ENCODE results near the gene IQSEC1. TPM values are rescaled to one million over a fixed set of nuclear protein-coding genes. Genes with fewer than 3 reads are reported as not detected.

Gene IQSEC1
- total and polyA plus RNA-seq, 2 of the 8 experiments (the other 6 are each of a cell fraction or from before 2014, with no cell fraction given): 6.8 to 28.8 TPM

- 83% methylated on average over 20 of the region's 20 CpGs; no CpG with 5 or more reads in 1 of the 2 experiments for WGBS, 2 experiments (ENCODE audit: extremely low coverage in 1 of 2, insufficient coverage in 1 of 2, insufficient read length in 1 of 2, insufficient replicate concordance in 2 of 2, low coverage in 1 of 2, low lambda C conversion rate in 2 of 2, missing lambda C conversion rate in 1 of 2)
- no peak for FAIRE-seq
- Histone ChIP-seq H2BK120ac (replicated peaks; ENCODE audit: low read depth, low read length) (no peak overlapping the region), H3K4me3 (ENCODE audit: extremely low read depth in 1 of 4, insufficient read depth in 2 of 4, low read depth in 3 of 4, low read length in 4 of 4) (no peak overlapping the region), H3K4me2 (ENCODE audit: insufficient read depth in 1 of 2, low read depth in 2 of 2, low read length in 2 of 2) (no peak overlapping the region), H2BK5ac (ENCODE audit: low read depth, low read length) (no peak overlapping the region), H3K18ac (ENCODE audit: extremely low read depth, low read length) (no peak overlapping the region), H3K36me3 (ENCODE audit: control insufficient read depth in 2 of 4, insufficient read depth in 4 of 4, low read length in 3 of 4) (no peaks in the 10 kb centered on the region), H3K4me1 (replicated peaks in 1 of 4; ENCODE audit: control insufficient read depth in 3 of 4, insufficient read depth in 4 of 4, low read length in 3 of 4) (no peaks in the 10 kb centered on the region; a peak in 1 of 7 replicates), H2AK5ac (ENCODE audit: low read depth, low read length) (no peak overlapping the region), H2AFZ (ENCODE audit: low read length) (no peak overlapping the region), H2BK12ac (ENCODE audit: low read depth, low read length) (no peak overlapping the region), H3K14ac (ENCODE audit: insufficient read length) (no peak overlapping the region), H4K8ac (ENCODE audit: extremely low read depth, insufficient read depth, low read length) (no peak overlapping the region), H3K27me3 (replicated peaks in 1 of 4; ENCODE audit: control insufficient read depth in 3 of 4, extremely low read depth in 1 of 4, insufficient read depth in 3 of 4, low read length in 3 of 4) (no peaks in the 10 kb centered on the region), H4K5ac (ENCODE audit: insufficient read length, low read depth, low read length) (no peak overlapping the region), H3K23me2 (ENCODE audit: low read depth, low read length) (peaks cover 3% of the 10 kb centered on the region; the same call in 1 of the 2 replicates), H3K9ac (replicated peaks in 1 of 4; ENCODE audit: extremely low read depth in 1 of 4, low read depth in 3 of 4, low read length in 3 of 4) (no peak overlapping the region), H3K56ac (replicated peaks; ENCODE audit: insufficient read length, low read depth, low read length) (no peak overlapping the region), H3K4ac (replicated peaks; ENCODE audit: insufficient read length, low read depth, low read length) (no peak overlapping the region), H3K79me2 (ENCODE audit: control insufficient read depth in 1 of 2, insufficient read depth in 2 of 2, low read length in 2 of 2) (no peaks in the 10 kb centered on the region), H3K27ac (ENCODE audit: low read depth, low read length) (no peak overlapping the region), H3K9me3 (ENCODE audit: insufficient read depth in 2 of 2, low read depth in 1 of 2, low read length in 1 of 2) (no peaks in the 10 kb centered on the region), H2BK20ac (ENCODE audit: low read length) (no peak overlapping the region), H4K91ac (replicated peaks; ENCODE audit: insufficient read length, low read length) (no peak overlapping the region), H3K23ac (ENCODE audit: insufficient read length) (no peak overlapping the region), H2BK15ac (ENCODE audit: low read length) (no peak overlapping the region), H4K20me1 (replicated peaks in 1 of 2; ENCODE audit: control insufficient read depth in 1 of 2, insufficient read depth in 2 of 2, low read length in 2 of 2) (peaks cover 0 to 3% of the 10 kb centered on the region in 2 experiments), H3K79me1 (ENCODE audit: low read depth, low read length) (no peaks in the 10 kb centered on the region)
- DNase-seq (ENCODE audit: low read depth in 1 of 2, low spot score in 2 of 2): no peak
- ChIA-PET CTCF (ENCODE audit: partially characterized antibody) (interaction anchor here (0.6 to 3.6 kb wide), 8 partner anchors 10 to 323 kb away, joined by 3 to 13 read pairs (median 4); no protein-coding TSS in a partner anchor), POLR2A (ENCODE audit: partially characterized antibody) (interaction anchor here (0.6 kb wide), 1 partner anchor 1026 kb away, joined by 4 read pairs; no protein-coding TSS in a partner anchor)
- no peak for TF ChIP-seq ATF3 (IDR thresholded peaks at IDR 0.05; ENCODE audit: insufficient read depth, low read depth, low read length)
- TF ChIP-seq SP4 (IDR thresholded peaks at IDR 0.05; ENCODE audit: low read length): no peak
- TF ChIP-seq SIN3A (conservative IDR thresholded peaks at IDR 0.05 in 1 of 2, IDR thresholded peaks at IDR 0.05 in 1 of 2; ENCODE audit: low read depth in 1 of 2, low read length in 2 of 2): no peak
- TF ChIP-seq BACH1 (IDR thresholded peaks at IDR 0.05; ENCODE audit: low read length): no peak
- TF ChIP-seq ATF2 (IDR thresholded peaks at IDR 0.05; ENCODE audit: low read length): no peak
- TF ChIP-seq GTF2F1 (IDR thresholded peaks at IDR 0.05; ENCODE audit: borderline replicate concordance, low read depth, low read length): no peak
- no peak for TF ChIP-seq BCL11A (IDR thresholded peaks at IDR 0.05; ENCODE audit: low read depth in 2 of 2, low read length in 2 of 2)
- no peak for TF ChIP-seq MAX (IDR thresholded peaks at IDR 0.05)
- TF ChIP-seq JUND (IDR thresholded peaks at IDR 0.05; ENCODE audit: low read length): no peak
Measured at GRCh38 chr3:13122081-13123012, 49.1 kb upstream of the IQSEC1 start.
